BE2C (cell line): ENCODE measurements around the gene ALPL.

Experiments used
- DNase-seq: peaks from one replicate; pipeline ENCODE4 v3.0.0-alpha.2; 2020
- H3K27me3 ChIP-seq: fragments of 250-450 bp; sonication (Bioruptor Pico); 2 replicates; pipeline ENCODE4 v1.5.1; 2020; ENCODE audit warnings: mild to moderate bottlenecking
- H3K36me3 ChIP-seq: fragments of 250-450 bp; sonication (Bioruptor Pico); 2 replicates; pipeline ENCODE4 v1.5.1; 2020; ENCODE audit warnings: mild to moderate bottlenecking
- H3K4me1 ChIP-seq: fragments of 250-450 bp; sonication (Bioruptor Pico); 2 replicates; pipeline ENCODE4 v1.5.1; 2020
- H3K4me3 ChIP-seq: 2 replicates; pipeline ENCODE4 v1.5.1; 2011; ENCODE audit warnings: low read depth, low read length
- H3K9me3 ChIP-seq: fragments of 250-450 bp; sonication (Bioruptor Pico); 2 replicates; pipeline ENCODE4 v1.5.1; 2020
- TF ChIP-seq, protein P1 (sequence below): IDR thresholded peaks from 2 replicates; pipeline ENCODE4 v1.5.1; 2012; ENCODE audit warnings: mild to moderate bottlenecking, low read depth, low read length

The ALPL gene

DNA sequence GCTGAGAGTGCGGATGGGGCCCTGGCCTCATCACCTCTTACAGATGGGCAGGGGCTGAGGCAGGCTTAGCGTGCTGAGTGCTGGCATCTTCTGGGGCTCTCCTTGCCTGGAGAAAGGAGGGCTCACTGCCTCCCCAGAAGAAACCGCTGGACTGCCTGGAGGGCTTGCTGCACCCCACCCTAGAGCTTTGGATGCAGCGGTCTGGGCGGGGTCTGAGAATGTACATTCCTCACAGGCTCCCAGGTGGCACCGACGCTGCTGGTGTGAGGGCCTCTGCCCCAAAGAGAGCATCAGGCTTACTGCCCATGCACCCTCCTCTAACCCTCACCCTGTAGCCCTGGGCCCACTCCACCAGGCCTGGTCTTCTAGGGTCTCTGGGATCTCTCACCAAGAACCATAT is 108.8 kb downstream of the ALPL start:
- no peaks in the 10 kb centered on the region for H3K27me3 ChIP-seq
- no peak overlapping the region for H3K4me3 ChIP-seq
- H3K9me3 ChIP-seq = no peaks in the 10 kb centered on the region
- H3K36me3 ChIP-seq = no peaks in the 10 kb centered on the region
- H3K4me1 ChIP-seq = peaks cover 8% of the 10 kb centered on the region
- TF ChIP-seq, protein P1, sequence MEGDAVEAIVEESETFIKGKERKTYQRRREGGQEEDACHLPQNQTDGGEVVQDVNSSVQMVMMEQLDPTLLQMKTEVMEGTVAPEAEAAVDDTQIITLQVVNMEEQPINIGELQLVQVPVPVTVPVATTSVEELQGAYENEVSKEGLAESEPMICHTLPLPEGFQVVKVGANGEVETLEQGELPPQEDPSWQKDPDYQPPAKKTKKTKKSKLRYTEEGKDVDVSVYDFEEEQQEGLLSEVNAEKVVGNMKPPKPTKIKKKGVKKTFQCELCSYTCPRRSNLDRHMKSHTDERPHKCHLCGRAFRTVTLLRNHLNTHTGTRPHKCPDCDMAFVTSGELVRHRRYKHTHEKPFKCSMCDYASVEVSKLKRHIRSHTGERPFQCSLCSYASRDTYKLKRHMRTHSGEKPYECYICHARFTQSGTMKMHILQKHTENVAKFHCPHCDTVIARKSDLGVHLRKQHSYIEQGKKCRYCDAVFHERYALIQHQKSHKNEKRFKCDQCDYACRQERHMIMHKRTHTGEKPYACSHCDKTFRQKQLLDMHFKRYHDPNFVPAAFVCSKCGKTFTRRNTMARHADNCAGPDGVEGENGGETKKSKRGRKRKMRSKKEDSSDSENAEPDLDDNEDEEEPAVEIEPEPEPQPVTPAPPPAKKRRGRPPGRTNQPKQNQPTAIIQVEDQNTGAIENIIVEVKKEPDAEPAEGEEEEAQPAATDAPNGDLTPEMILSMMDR = no peak
- DNase-seq = no peak

DNA sequence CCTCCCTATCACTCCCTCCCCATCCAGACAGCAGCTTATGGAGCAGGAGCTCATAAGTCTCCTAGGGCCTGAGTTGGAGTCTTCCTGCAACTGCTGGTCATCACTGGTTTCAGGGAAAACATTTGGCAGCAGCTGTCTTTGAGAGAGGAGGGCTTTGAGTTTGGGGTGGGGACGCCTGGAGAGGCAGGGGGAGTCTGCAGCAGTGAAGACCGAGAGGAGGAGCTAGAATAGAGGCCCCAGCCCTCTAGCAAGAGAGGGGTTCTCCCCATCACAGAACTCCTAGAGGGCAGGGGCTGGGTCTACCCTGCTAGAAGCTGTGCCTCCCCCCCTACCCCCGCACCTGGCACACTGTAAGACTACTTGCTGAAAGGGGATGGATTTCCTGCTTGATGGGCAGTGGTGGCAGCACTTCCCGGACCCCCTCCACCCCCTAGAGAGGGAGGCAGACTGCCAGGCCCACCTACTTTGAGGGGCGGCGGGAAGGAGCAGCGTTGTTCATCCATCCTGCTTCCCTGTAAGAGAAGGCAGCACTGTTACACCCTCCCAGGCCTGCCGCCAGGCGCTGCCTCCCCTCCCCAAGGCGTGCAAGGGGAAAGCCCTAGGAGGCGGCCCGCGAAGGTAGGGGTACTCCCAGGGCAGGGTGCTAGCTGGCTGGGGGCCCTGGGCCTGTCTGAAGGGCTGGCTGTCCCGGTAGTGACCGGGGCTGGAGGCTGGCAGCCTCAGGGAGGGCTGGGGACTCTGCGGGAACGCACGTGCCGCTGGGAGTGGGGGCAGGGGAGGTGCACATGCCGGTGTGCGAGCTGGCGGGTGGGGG is 109.5 kb downstream of the ALPL start:
- Histone ChIP-seq H3K27me3 (no peaks in the 10 kb centered on the region), H3K4me3 (no peak overlapping the region), H3K36me3 (no peaks in the 10 kb centered on the region), H3K9me3 (no peaks in the 10 kb centered on the region), H3K4me1 (peaks cover 13% of the 10 kb centered on the region)
- DNase-seq = peak; percentile 19
- TF ChIP-seq, protein P1 = no peak

DNA sequence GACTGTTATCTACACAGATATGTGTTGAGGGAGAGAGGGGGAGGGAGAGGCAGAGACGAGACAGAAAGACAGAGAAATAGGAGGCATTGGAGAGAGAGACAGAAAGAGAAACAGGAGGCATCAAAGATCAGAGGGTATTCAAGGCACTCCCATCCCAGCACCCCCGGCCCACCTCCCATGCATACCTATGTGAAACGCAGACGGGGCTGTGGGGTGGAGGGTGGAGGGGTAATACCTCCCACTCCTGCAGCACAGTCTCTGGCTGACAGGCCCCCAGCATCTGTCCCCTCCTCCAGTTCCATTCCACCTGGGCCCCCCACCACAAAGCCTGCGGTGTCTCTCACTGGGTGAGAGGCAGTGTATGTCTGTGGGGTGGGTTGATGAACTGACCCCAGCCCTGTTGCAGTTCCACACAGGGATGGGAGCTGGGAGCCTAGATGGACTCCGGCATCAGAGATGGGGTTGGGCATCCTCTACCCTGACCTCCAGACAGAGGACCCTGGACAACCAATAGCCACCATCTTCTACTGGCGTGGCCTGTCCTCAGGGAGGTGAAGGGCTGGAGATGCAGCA is 110.2 kb downstream of the ALPL start:
- Histone ChIP-seq H3K4me1 (peaks cover 17% of the 10 kb centered on the region), H3K36me3 (no peaks in the 10 kb centered on the region), H3K27me3 (no peaks in the 10 kb centered on the region), H3K4me3 (no peak overlapping the region), H3K9me3 (no peaks in the 10 kb centered on the region)
- TF ChIP-seq, protein P1 = no peak
- no peak for DNase-seq

DNA sequence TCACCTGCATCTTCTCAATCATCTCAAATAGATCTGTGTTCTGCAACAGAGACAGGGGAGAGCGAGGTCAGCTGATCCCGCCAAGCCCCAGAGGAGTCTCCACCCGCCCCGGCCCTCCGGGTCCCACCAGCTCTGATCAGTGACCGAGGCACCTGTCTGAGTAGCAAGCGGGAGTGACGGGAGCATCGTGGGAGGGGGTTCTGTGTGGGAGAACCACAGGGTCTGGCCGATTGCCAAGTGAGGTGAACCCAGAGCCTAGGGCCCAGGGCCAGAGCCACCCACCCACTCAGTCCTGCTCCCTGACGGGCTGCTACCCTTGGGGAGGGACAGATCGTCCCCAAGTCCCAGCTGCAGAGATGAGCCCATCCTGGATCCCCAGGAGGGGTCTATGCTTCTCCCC is 110.8 kb downstream of the ALPL start:
- no peak overlapping the region for H3K4me3 ChIP-seq
- no peaks in the 10 kb centered on the region for H3K9me3 ChIP-seq
- H3K4me1 ChIP-seq = peaks cover 17% of the 10 kb centered on the region
- TF ChIP-seq, protein P1 = no peak
- H3K36me3 ChIP-seq = no peaks in the 10 kb centered on the region
- no peak for DNase-seq
- no peaks in the 10 kb centered on the region for H3K27me3 ChIP-seq

DNA sequence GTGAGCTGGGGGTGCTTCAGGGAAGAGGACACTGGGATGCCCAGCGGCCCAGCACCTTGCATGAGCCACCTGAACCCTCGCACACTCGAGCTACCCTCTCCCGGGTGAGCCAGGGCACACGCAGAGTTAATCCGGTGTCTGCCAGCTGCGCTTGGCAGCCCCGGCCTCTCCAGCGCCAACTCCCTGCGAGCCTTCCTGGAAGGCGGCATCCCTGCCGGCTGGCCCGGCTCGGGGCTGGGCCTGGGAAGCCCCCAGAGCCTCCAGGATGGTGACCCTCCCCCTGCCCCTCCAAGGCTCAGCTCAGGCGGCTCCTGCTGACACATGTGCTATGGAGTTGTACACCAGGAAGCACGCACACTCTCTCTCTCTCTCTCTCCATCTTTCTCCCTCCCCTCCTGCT is 111.3 kb downstream of the ALPL start:
- peaks cover 17% of the 10 kb centered on the region for H3K4me1 ChIP-seq
- no peak overlapping the region for H3K4me3 ChIP-seq
- TF ChIP-seq, protein P1 = no peak
- no peaks in the 10 kb centered on the region for H3K27me3 ChIP-seq
- no peak for DNase-seq
- no peaks in the 10 kb centered on the region for H3K36me3 ChIP-seq
- no peaks in the 10 kb centered on the region for H3K9me3 ChIP-seq

DNA sequence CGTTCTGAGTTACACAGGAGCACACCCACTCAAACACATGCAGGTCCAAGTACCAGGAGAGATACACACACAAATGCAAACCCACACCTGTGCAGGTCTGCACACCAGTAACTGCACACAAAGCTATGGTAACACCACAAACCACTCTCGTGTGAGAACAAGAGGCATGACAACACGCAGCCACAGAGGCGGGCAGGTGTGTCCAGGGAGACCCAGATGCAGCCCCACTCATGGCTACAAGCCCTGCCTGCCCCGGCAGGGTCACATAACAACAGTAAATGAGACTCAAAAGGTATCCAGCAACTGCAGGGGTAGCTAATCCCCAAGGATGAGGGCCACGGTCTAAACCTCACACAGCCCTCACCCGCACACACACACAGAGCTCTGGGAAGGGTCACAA is 111.8 kb downstream of the ALPL start:
- Histone ChIP-seq H3K27me3 (no peaks in the 10 kb centered on the region), H3K36me3 (no peaks in the 10 kb centered on the region), H3K4me3 (no peak overlapping the region), H3K9me3 (no peaks in the 10 kb centered on the region), H3K4me1 (peaks cover 17% of the 10 kb centered on the region)
- DNase-seq = no peak
- TF ChIP-seq, protein P1 = no peak
